Measurements from ENCODE around the gene IFI30.

DNA sequence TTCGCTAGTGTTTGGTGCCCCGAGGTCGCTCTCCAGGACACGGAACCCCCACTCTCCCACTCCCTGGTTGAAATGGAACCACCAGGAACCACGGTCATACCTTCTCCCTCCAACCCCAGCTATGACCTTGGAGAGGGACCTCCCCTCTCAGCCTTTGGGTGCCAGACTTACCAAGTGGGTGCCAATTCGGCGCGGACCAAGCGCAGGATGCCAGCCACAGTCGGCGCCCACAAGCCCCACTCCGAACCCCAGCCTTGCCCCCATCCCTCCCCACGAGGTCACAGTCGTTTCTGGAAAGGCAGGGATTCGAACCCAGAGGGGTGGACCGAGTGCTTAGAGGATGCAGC, 51.7 kb downstream of the IFI30 start:
- no peak for TF ChIP-seq EZH2 (IDR thresholded peaks at IDR 0.05; ENCODE audit: low read depth)
- no peak for TF ChIP-seq CTCF (conservative IDR thresholded peaks at IDR 0.05)
